NCI-H2029 treated with DMSO at 0.1 percent for 48 hours (cell line): ENCODE results near the gene KRT8.

ENCODE experiments used
- DNase-seq: peaks from one replicate; lab custom pipeline; 2025; lab: John Stamatoyannopoulos, UW

The KRT8 gene

DNA sequence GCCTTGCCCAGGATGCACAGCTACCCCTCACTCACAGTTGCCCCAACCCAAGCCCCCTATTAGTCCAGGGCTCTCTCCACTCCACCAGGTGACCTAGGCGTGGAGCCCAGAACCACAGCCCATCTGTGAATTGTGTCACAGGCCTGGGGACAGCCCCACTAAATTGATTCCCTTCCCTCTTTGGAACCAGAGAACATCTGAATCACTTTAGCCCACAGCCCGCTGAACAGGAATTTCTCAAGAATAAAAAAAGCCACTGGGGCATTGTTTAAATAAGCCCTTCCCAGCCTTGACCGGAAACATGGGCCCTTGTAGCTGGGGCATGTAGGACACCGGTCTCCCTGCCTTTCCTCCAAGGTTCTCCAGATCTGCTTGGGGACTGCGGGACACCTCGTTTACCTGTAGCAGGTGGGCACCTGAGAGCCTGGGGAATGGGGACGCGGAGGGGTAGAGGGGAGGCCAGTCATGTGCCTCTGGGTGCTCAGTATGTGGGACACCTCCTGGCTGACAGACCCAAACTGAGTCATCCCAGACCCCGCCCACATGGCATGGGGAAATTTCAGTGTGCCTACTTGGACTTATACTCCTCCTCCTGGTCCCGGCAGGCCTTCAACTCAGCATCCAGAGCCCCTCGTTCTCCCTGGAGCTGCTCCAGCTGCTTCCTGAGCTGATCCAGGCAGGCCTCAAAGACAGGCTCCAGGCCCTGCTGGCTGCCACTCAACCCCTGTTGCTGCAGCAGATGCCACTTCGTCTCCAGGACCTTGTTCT, 57.4 kb downstream of the KRT8 start:
- no peak for DNase-seq
